Activated CD8-positive, alpha-beta memory T cell treated with anti-CD3 and anti-CD28 coated beads for 48 hours (primary cell): ENCODE data around the gene IQGAP2.

Source experiments
- DNase-seq, 3 experiments: peaks; one replicate each; pipeline ENCODE4 v3.0.0-alpha.2; 2020; ENCODE audit warnings: low read depth in 2 of 3, low spot score in 2 of 3

Gene IQGAP2

DNA sequence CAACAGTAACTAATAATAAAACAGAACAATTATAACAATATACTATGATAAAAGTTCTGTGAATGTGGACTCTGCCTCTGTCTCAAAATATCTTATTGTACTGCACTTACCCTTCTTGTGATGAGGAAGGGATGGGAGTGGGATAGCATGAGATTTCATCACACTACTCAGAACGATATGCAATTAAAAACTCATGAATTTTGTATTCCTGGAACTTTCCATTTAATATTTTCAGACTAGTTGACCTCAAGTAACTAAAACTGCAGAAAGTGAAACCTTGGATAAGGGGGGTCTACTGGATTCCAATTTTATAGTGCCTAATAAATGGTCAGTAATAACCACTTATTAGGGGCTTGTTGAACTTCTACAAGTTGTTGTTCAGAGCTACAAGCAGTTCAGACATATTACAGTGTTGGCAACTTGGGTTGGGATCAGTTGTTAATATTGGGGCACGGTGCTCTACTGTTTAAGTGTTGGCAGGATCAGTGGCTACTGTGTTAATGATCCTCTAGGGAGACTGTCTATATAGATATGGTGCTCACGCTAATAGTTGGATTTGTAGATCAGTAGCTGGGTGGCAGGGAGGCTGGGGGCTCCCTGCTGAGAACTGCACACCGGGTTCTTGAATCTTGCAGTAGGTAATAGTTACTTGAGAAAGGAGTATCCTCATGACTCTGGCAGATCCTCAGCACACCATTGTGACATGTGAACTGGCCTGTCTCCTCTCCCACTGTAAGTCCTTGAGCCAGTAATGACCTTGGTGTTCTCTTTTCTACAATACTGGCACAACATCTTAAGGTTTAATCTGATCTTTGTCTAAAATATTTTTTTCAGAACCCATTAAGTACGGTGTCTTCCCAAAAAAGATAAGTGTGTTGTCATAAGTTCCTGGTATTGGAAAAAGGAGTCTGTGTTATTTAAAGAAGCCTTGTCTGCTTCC, 158.1 kb downstream of the IQGAP2 start:
- no peak for DNase-seq

DNA sequence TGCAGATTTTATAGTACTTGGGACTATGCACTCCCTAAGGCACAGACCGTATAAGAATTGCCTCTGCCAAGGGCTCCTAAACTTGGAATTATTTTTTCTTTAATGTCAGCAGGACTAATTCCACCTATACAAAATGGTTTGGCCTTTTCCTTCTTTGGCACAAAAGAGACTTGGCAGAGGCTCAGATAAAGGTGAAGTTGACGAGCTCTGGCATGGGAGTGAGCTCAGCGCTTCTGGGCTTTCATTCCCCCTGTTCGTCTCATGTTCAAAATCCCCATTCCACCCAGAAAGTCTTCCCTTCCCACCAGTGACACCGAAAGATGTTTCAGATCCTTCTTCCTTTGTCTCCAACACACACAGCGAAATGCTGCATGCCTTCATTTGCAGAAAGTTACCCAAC, 158.9 kb downstream of the IQGAP2 start:
- no peak for DNase-seq

DNA sequence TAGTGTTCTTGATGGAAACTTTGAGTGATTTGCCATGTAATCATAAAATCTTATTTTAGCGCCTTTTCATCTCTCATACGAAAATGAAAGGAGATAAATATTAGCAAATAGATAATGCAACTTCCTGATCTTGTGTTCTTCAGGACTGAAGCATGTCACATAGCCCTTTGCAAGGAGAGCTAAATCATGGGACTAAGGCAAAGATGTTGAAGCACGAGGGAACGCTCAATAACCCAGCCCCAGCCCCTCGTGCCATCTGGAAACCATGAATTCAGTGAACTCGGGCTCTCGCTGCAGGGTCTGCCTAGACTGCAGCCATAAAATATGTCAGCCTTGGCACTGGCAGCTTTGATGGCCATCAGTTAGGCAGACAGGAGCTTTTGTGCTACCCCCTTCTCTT, 161.9 kb downstream of the IQGAP2 start:
- DNase-seq: no peak

DNA sequence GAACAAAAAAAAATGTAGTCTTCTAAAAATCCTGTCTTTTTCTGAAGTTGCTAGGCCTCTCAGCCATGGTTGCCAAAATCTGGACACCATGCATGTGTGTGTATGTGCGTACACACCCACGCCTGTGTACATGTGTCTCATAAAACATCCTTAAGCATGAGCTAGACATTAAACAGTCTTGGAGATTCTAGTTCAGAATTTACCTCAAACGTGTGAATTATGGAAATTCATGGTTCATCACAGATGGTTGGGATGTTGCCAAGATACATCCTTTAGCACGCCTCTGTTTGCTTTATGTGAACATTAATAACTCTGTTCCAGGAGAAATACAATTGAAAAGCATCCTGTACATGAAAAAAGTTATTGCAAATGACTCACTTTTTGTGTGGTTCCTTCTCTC, 167.1 kb downstream of the IQGAP2 start:
- DNase-seq: no peak

DNA sequence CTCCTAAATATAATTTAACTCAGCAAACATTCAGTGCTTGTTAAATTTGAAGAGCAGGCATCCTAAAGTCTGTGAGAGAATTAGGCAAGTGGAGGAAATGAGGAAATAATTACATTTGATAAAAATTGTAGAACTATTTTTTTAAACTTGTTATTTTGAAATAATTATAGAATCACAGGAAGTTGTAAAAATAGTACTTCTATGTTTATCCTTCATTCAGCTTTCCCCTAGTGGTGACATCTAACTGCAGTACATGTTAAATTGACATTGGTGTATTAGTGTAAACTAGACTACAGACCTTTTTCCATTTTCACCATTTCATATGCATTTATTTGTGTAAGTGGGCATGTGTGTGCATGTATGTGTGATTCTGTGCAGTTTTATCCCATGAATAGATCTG, 168.5 kb downstream of the IQGAP2 start:
- DNase-seq: no peak

DNA sequence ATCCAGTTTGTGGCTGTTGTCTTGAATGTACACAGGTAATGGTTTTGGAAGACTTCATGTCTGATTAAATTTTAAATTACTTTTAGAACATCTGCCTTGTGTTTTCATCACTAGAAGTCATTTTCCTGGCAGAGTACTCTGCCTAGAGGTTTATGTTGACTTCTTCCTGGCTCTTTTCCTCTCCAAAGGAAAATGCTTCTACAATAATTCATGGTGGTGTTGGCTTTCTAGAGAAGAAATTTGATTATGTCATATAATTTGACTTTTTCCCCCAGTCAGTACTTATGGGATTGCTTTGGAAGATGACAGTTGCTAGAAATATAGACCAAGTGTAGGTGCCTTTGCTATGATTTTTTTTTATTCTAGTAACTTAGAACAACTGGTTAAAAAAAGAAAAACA, 173.4 kb downstream of the IQGAP2 start:
- DNase-seq: no peak

DNA sequence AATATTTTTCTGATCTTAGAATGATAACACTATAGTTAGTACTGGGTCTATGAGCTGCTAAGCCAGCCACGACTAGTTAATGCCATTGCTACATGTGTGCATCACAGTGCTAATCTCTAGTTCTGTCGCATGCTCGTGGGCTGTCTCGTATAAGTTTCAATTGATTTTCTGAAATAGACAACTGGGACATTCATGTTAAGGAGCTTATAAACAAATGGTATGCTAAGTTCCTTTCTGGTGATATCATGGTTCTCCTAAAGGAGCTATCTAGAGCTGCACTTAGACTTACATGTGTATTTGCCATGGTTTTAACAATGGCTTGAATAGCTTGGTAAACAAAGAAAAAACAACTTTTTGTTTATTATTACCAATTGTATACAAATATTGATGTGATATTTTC, 173.9 kb downstream of the IQGAP2 start:
- DNase-seq: no peak

DNA sequence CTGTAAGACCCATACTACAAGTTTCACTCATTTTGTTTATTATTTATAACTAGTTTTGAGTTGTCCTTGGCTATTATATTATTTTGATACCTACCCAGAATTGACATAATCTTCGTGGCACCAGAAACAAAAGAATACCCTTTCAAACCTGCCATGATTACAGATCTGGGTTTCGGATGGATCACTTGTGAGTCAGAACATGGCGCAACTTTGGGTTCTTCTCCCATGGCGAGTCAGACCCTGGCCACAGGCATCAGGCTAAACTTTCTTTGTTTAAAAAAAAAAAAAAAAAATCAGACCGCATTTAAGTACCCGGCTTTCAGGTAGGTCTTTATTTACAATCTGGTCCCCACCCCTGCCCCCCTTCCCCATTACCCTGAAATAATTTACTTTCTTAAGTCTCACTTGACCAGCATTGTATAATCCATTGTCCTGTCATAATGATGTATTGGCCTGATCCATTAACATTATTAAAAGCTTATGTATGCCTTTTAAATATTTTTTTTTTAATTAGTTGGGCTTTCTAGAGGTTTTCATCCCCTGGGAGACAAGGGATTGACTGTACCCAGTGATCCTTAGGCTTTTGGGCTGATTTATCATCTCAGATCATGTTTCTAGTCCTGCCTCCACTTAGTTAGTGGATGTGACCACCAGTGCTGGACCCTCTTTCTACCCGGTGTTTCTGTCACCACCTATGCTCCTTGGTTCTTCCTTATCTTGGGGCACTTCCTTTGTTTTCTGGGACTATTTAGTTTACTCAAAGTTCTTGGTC, 176.3 kb downstream of the IQGAP2 start:
- no peak for DNase-seq

DNA sequence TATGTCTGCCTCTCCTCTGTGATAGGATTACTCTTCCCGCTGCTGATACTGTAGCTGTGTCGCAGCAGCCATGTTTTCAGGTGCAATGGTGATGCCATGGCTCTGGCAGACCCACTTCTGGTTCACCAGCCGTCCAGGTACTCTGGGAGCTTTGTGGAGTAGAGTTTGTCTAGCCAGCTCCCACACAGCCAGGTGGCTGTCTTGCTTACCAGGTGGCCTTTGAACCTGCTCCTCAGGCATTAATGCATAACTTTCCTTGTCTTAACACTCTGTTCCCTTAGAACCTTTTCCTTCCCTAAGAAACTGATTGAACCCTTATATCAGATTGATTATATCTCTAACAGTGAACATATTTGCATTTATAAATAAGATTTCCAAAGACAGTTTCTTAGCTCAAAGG, 177.9 kb downstream of the IQGAP2 start:
- DNase-seq: no peak

DNA sequence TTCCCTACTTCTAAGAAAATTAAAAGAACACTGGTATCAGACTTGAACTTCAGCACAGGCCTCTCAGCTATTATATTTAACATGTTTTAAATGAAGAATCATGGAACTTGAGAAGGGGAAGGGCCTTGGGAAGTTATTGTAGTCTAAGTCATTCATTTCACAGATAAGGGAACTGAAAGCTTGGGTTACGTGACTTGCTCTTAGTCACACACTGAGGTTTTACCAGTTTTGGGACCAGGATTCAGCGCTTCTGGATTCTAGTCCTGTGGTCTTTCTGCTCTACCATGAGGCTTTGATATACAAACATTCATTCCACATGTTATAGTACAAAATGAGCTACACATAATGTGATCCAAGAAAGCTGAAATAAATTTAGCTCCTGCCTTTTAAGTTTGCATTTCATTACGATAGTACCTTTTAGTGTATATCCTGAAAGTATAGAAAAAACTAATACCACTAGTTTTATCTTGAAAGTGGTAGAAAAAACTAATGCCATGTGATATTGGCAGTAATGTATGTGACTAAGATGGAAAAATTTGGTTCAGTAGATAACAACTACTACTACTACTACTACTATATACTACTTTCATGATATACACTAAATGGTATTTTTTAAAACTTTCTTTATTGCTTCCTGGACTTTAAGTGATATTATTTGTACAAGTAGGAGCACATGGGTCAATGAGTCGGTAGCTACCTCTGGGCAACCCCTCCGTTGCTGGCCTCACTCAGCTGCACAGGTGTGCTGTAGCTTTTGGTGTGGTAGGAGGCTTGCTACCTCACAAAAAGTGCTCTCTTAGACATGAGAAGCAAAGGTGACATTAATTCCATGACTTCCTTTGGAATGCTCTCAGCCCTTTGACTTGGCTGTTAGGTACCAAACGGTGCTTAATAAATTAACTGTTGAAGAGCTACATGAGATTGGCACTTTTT, 179.4 kb downstream of the IQGAP2 start:
- no peak for DNase-seq

DNA sequence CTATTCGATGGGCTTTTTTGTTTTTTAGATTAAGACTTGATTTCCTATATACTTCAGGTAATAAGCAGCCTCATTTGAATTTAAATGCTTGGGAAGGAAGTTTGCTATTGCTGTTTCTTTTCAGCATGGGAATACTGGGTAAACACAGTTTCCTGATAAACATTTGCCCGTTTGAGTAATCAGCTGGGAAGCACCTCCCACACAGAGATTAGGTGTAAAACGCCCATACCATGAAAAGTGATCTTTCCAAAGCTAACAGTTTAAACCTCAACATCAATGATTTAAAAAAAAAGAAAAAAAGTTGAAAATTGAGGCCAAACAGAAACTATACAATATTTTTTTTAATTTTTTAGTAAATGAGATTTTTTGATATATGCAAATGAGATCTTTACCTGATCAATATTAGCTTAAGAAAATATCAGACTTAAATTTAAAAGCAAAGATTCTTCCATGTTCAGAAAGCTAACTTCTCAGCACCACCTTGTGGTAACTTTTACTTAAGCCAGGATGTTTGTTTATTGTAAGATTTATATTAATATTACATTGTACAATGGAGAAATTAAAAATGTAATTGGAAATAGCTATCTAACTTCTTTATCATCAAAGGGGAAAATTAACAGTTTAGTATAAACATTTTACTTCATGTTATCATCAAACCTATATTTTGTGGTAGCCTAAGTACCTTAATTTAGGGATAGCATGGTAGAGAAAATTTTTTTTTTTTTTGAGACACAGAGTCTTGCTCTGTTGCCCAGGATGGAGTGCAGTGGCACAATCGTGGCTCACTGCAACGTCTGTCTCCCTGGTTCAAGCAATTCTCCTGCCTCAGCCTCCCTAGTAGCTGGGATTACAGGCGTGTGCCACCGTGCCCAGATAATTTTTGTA, 180.3 kb downstream of the IQGAP2 start:
- no peak for DNase-seq

DNA sequence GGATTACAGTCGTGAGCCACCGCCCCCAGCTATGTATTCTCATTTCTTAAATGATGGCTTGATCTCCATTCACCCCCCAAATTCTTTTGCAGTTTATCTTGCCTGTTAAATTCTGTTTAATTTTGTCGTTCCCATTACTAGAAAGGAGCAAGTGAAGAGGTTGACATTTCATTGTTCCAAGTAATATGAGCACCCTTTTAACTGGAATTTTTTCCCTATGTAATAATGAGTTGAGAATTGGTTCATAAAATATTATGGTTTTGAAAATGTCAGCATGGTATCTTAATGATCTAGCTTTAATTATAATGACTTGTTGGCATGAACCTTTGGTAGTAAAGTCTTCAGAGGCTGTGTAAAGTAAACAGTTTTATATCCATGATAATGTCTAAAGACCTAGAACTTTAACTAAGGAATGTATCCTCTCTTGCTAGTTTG, 182.7 kb downstream of the IQGAP2 start:
- no peak for DNase-seq

DNA sequence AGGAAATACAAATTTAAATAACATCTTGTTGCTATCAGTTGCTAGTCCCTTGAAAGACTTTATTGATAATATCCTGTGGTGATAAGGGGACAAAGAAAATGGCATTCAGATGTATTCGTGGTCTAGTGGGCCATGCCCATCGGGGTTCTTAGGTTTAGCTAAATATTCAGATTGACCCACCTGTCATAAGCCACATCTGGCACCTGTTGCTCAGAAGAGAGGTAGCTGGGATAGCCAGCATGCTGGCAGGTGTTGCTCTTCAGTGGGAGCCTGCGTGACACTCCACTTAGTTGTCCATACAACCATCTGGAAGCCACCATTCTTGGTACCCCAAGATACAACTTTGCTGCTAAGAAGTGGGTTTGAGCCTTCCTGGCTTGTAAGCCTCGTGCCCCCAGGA, 183.4 kb downstream of the IQGAP2 start:
- no peak for DNase-seq

DNA sequence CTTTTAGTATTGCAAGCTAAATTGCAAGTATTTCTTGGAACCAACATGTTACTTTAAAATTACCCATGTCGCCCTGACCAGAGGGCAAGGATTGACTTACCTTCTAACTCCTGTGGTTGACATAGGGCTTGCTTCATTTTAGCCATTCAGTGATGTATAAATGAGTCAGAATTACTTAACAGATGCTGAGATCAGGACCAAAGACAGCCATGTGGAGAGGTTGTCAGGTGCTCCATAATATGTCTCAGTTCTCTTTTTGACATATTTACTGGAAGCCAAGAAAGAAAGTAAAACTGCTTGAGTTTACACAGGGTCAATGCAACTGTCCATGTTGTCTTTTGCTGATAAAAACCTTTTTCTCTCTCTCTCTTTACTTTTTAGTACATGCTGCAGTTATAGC, 186.9 kb downstream of the IQGAP2 start:
- no peak for DNase-seq

DNA sequence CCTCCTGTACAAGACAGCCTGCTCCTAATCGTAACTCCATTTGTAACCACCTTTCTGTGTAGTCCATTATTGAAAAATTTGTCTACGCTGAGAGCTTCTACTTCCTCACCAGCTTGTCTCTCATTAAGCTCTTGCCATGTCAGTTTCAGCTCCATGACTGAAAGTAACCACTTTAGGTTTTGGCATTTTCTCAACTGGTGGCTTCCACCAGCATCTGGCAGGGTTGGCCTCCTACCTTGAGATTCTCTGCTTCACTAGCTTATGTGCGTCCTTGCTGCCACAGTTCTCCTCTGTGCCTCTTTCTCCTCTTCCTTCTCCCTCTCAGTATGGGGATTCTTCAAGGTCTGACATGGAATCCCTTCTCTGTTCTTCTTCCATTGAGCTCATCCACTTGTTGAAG, 188.3 kb downstream of the IQGAP2 start:
- DNase-seq: no peak

DNA sequence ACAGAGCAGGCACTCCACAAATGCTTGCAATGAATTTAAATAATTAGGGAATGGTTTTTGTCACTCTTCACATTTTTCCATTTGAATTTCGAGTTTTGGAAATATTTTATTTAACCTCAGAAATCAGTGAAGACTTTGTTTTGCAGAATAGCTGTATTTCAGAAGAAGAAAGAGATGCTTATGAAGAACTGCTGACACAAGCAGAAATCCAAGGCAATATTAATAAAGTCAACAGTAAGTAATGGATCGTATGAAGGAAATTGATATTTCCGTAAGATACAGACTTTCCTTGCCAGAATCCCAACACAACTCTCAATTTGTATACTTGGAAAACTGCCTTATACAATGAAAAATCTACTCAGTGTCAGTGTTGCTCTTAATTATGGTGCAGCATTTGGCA, 189.6 kb downstream of the IQGAP2 start:
- no peak for DNase-seq

DNA sequence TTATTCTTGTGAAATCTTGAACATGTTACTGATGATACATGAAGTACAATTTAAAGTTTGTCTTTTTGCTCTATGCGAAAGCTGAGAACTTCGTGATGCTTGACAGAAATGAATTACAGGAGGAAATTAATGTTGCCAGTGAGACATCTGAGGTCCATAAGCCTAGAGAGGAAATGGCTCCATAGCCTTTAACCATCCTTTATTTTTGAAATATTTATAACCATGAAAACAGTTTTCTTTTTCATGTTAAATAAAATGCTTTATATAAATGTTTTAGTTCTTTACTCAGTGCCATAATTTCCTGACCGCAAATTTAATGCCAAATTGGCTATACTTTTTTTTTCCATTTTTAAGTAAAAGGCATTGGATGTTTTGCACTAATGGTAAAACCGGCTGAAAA, 191.0 kb downstream of the IQGAP2 start:
- DNase-seq: no peak

DNA sequence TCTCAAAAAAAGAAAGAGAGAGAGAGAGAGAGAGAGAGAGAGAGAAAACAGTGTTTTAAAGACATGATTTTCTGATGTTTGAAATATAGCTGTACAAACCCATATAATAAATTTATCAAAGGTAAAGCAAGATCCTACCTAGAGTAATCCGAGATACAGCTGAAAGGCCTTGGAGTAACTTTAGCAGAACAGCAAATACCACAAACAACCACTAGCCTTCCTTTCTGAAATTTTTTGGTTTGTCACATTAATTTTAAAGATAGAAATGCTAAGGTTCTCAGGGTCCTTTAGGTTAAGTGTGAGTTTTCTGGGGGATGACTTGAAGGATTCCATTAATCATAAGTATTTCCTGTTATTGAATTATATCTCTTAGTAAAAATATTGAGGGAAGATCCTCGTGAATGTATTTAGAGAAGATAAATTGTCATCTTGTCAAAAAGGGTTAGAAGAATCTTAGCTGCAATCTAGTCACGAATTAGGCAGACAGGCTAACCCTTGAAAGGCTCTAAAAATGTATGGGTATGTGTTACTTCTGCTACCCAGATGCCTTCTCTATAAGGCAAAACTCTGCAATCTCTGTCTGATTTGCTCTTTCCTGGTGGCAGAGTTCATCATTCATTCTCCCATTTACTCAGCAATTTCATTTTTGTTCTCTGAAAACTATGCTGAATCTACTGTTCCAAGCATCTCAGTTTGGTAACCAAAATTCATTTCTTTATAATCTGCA, 192.8 kb downstream of the IQGAP2 start:
- DNase-seq: no peak

DNA sequence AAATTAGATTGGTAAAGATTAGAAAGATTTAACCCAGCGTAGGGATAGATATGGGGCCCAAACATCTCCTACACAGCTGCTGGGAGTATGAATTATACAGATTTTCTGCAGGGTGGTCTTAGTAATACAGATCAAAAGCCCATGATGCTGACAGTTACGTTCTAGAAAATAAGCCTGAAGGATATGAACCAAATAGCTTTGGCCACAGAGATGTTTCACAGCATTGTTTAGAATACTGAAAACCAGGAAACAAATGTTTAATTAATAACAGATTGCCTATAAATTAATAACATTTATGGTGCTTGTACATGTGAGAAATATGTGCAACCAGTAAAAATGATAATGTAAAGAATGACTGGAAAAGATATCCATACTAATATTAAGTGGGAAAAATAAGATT, 195.4 kb downstream of the IQGAP2 start:
- DNase-seq: no peak

DNA sequence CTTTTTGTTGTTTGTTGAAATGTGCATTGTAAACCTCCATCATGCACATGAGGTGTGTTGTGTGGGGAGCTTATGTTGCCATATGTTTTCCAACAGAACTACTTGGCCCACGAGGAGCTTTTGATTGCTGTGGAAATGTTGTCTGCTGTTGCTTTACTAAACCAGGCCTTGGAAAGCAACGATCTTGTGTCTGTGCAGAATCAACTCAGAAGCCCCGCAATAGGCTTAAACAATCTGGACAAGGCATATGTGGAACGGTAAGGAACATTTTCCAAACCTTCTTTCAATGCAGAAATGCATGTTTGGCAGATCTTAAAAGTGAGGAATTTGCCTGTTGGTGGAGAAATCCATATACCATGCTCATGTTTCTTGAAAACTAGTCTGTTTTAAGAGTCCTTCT, 197.6 kb downstream of the IQGAP2 start:
- DNase-seq: no peak
